Pancreas (tissue), 10 donors: ENCODE results near the gene NPM1. TPM values are rescaled to one million over a fixed set of nuclear protein-coding genes. Genes with fewer than 3 reads are reported as not detected.
"Not testable (repeated sequence)": the region's sequence is repeated elsewhere in the genome, so short reads cannot be mapped to it uniquely, and the experiment has no call there.

Experiments
- ATAC-seq, 4 donors: fragments of 200-7000 bp; cut with Tn5 transposase; one replicate each; pipeline versions ENCODE4 v1.8.0 to v1.9.1; 2020; ENCODE audit warnings: mild to moderate bottlenecking in 4 of 4, moderate library complexity in 4 of 4
- DNase-seq, 6 donors: peaks; one replicate each; pipeline ENCODE4 v3.0.0-alpha.2; 2020
- FAIRE-seq: peaks from 2 replicates; lab custom pipeline; 2012; peaks lifted over from hg19 to GRCh38; lab: Jason Lieb, UNC
- H3K27ac ChIP-seq, 4 donors: fragments of 200-600 bp; sonication (generic); 1 replicate in 3 of 4; 2 replicates in 1 of 4; pipeline versions ENCODE4 v1.5.0 to v1.8.0; 2020
- H3K27me3 ChIP-seq, 4 donors: fragments of 200-600 bp; one replicate each; pipeline ENCODE4 v1.8.0; 2021
- H3K36me3 ChIP-seq, 3 donors: fragments of 200-600 bp; sonication (generic) in 1 of 3; one replicate each; pipeline versions ENCODE4 v1.5.0 to v1.8.0; 2020 to 2021
- H3K4me1 ChIP-seq, 3 donors: fragments of 200-600 bp; one replicate each; pipeline ENCODE4 v1.8.0; 2021
- H3K4me3 ChIP-seq, 4 donors: fragments of 200-600 bp; sonication (generic) in 2 of 4; one replicate each; pipeline versions ENCODE4 v1.5.0 to v1.8.0; 2020 to 2021
- H3K9me3 ChIP-seq, 4 donors: fragments of 200-600 bp; one replicate each; pipeline ENCODE4 v1.8.0; 2021
- CTCF ChIP-seq, 4 donors: fragments of 200-600 bp; sonication (generic) in 3 of 4; IDR thresholded peaks; one replicate each; pipeline versions ENCODE4 v1.5.0 to v1.8.0; 2021; ENCODE audit warnings: antibody characterized with exemption in 4 of 4
- WGBS, 2 donors: extraction: QIAGEN DNeasy Blood & Tissue Kit; methylation state at CpG; one replicate each; pipeline ENCODE4 v1.1.7; 2013; 5-methylcytosine and 5-hydroxymethylcytosine counted together
- intact Hi-C, 3 donors: fragments of 100-400 bp; cut with DNase I; formaldehyde crosslinking; loops; one replicate each; pipeline versions ENCODE4 v1.11.1 to v1.14.2; 2022
- polyA plus RNA-seq, 2 donors: library from polyadenylated mRNA; stranded (reverse); fragments of 200-250 nt; gene quantifications; one replicate each; pipeline ENCODE4 v1.2.3, GENCODE V29; 2013
- total RNA-seq, 6 donors: library from RNA; stranded (reverse); fragmentation: NEBNext Ultra II Directional in 4 of 6; extraction: Animal tissue kit (Norgen Biotek cat#: 25700) in 4 of 6; gene quantifications; one replicate each; pipeline versions ENCODE4 v1.2.1 to v1.2.4, GENCODE V29; 2021 to 2023
- donor health status: healthy with polysubstance abuse.
- donor health status: DM: no; HTN: no; CAD: no; lungs with moderate emphysema.
- donor health status: DM: no; HTN: no; CAD: no.
- donor health status: control.
- donor health status: control.
- donor health status: Bipolar disorder and iron deficiency.
- donor health status: DM: yes; HTN: yes; CAD: no.
- donor health status: DM: no; HTN: no; CAD: no.
- donor health status: DM: no; HTN: no; CAD: no.
- donor health status: DM: yes; HTN: yes; CAD: no.

Gene NPM1
- total and polyA plus RNA-seq, 8 donors = 412 to 942 (median 682) TPM

GRCh38 chr5:171397190-171397589 is 9.5 kb downstream of the NPM1 start:
- no peak overlapping the region for H3K4me3 ChIP-seq
- TF ChIP-seq CTCF (IDR thresholded peaks at IDR 0.05) = no peak
- H3K36me3 ChIP-seq = peaks cover 0 to 69% (median 33%) of the 10 kb centered on the region in 3 donors

GRCh38 chr5:171397599-171397998 is 9.9 kb downstream of the NPM1 start:
- 96 to 100% methylated on average over 4 of the region's 4 CpGs for WGBS, 2 donors
- intact Hi-C loops = no loop called here
- no peaks in the 10 kb centered on the region for H3K9me3 ChIP-seq
- TF ChIP-seq CTCF (IDR thresholded peaks at IDR 0.05) = no peak
- H3K27ac ChIP-seq = no peak overlapping the region
- H3K36me3 ChIP-seq = peaks cover 0 to 65% (median 33%) of the 10 kb centered on the region in 3 donors
- H3K27me3 ChIP-seq = no peaks in the 10 kb centered on the region
- FAIRE-seq (no peak), ATAC-seq (no peak), DNase-seq (no peak)
- H3K4me1 ChIP-seq = no peaks in the 10 kb centered on the region
- H3K4me3 ChIP-seq = no peak overlapping the region

More at GRCh38 chr5:171397190-171397589, 9.5 kb downstream of the NPM1 start:
- Histone ChIP-seq H3K27ac (no peak overlapping the region), H3K4me1 (no peaks in the 10 kb centered on the region), H3K27me3 (no peaks in the 10 kb centered on the region), H3K9me3 (no peaks in the 10 kb centered on the region)
- intact Hi-C loops = no loop called here
- FAIRE-seq (no peak), DNase-seq (no peak), ATAC-seq (no peak)
- 95% methylated on average over 2 of the region's 2 CpGs for WGBS, 2 donors

- 96 to 97% methylated on average over 9 of the region's 9 CpGs for WGBS, 2 donors
- DNase-seq, FAIRE-seq, H3K27me3 ChIP-seq, H3K4me1 ChIP-seq, H3K9me3 ChIP-seq, H3K27ac ChIP-seq, H3K4me3 ChIP-seq, intact Hi-C loops: not testable (repeated sequence)
- peaks cover 0 to 56% (median 33%) of the 10 kb centered on the region in 3 donors for H3K36me3 ChIP-seq
- ATAC-seq = peak in 1 of 4 donors; percentile 13
These were observed 11.0 kb downstream of the NPM1 start for GRCh38 chr5:171398660-171399059.

GRCh38 chr5:171400169-171400568 is 12.5 kb downstream of the NPM1 start:
- no peak overlapping the region for H3K4me3 ChIP-seq
- H3K36me3 ChIP-seq = peaks cover 0 to 45% (median 34%) of the 10 kb centered on the region in 3 donors
- intact Hi-C loops = no loop called here
- 94 to 95% methylated on average over 7 of the region's 7 CpGs for WGBS, 2 donors
- no peaks in the 10 kb centered on the region for H3K27me3 ChIP-seq
- ATAC-seq (no peak), FAIRE-seq (no peak), DNase-seq (no peak)
- H3K9me3 ChIP-seq = no peaks in the 10 kb centered on the region
- no peaks in the 10 kb centered on the region for H3K4me1 ChIP-seq
- no peak overlapping the region for H3K27ac ChIP-seq
- no peak for TF ChIP-seq CTCF (IDR thresholded peaks at IDR 0.05)

- TF ChIP-seq CTCF (IDR thresholded peaks at IDR 0.05) = no peak
- no peaks in the 10 kb centered on the region for H3K4me1 ChIP-seq
- H3K4me3 ChIP-seq = no peak overlapping the region
- peaks cover 0 to 52% (median 27%) of the 10 kb centered on the region in 3 donors for H3K36me3 ChIP-seq
- intact Hi-C loops = no loop called here
- no peaks in the 10 kb centered on the region for H3K9me3 ChIP-seq
- no peak for ATAC-seq
- DNase-seq = peak in 1 of 6 donors; percentile 4
- no peak overlapping the region for H3K27ac ChIP-seq
- no peak for FAIRE-seq
- WGBS, 2 donors = 97 to 98% methylated on average over 13 of the region's 13 CpGs
- no peaks in the 10 kb centered on the region for H3K27me3 ChIP-seq
These were observed 13.7 kb downstream of the NPM1 start for GRCh38 chr5:171401167-171401947.

GRCh38 chr5:171402751-171403150 is 15.1 kb downstream of the NPM1 start:
- H3K9me3 ChIP-seq, H3K27me3 ChIP-seq, ATAC-seq, DNase-seq, H3K4me3 ChIP-seq, H3K4me1 ChIP-seq, intact Hi-C loops, H3K27ac ChIP-seq, FAIRE-seq: not testable (repeated sequence)
- peaks cover 0 to 51% (median 28%) of the 10 kb centered on the region in 3 donors for H3K36me3 ChIP-seq
